GM19238 (cell line): Measurements from ENCODE around the gene PLCE1.

Experiments
- DNase-seq: peaks from one replicate; pipeline ENCODE4 v3.0.0; 2011; ENCODE audit warnings: low spot score; ENCODE audit not compliant: insufficient read length

Gene PLCE1

DNA sequence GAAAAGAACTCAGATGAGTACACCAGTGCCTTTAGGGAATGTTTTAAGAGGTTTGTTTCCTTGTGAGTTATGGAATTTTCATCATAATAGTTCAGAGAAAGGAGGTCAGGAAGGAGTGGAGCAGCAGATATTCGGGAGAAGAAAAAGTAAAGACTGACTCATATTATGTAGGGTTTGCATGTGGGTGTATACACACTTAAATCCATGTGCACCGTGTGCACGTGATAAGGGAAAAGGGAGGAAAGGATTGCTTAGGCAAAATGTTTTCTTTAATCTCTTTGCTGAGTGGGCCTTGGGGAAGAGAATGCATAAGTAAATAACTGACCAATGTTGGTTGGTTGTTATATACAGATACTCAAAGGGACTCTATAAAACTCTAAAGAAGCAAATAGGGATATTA is 30.2 kb downstream of the PLCE1 start:
- DNase-seq = no peak

GRCh38 chr10:94024407-94024806 is 30.7 kb downstream of the PLCE1 start:
- no peak for DNase-seq

- DNase-seq = no peak
Measured at GRCh38 chr10:94025806-94026205, 32.1 kb downstream of the PLCE1 start.

DNA sequence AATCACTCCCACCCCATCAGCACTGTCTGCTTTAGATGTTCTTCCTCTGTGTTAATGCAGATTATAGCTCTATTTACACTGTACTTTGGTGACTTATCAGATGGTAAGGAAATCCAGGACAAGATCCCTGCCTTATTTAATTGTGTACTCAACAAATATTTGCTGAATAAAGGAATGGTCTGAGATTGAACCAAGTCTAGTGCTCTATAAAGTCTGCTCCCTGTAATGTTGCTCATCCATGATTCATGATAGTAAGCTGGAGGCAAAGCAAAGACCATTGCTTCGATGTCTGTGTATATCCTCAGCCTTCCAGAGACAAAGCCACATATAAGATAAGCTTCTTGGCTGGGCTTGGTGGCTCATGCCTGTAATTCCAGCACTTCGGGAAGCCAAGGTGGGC is 33.5 kb downstream of the PLCE1 start:
- no peak for DNase-seq

DNA sequence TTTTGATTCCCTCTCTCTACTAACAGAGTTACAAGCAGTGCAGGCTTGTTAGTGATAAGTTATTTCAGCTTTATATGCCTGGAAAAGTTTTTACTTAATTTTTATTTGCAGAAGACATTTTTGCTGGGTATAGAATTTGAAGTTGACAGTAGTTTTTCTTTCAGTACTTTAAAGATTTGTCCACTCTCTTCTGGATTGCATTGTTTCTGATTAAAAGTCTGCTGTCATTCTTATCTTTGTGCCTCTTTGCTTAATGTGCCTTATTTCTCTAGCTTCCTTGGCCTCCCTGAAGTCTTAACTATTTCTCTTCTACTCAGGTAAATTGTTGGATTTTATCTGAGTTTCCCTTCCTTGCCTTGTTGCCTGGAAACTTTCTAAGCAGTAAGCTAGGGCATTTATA is 36.2 kb downstream of the PLCE1 start:
- no peak for DNase-seq

GRCh38 chr10:94035982-94036765 is 42.4 kb downstream of the PLCE1 start:
- DNase-seq = no peak

DNA sequence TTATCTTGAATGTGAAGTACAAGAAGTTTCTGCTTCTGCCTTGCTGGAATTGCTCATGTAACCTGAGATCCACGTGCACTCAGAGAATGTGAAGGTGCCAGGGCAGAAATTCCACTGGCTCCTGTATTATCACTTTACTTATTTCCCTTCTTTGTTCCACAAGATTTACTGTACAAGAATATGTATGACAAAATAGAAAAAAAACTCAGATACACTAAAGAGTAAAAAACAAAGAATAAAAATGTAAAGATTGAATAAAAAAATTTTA is 43.0 kb downstream of the PLCE1 start:
- DNase-seq = no peak

DNA sequence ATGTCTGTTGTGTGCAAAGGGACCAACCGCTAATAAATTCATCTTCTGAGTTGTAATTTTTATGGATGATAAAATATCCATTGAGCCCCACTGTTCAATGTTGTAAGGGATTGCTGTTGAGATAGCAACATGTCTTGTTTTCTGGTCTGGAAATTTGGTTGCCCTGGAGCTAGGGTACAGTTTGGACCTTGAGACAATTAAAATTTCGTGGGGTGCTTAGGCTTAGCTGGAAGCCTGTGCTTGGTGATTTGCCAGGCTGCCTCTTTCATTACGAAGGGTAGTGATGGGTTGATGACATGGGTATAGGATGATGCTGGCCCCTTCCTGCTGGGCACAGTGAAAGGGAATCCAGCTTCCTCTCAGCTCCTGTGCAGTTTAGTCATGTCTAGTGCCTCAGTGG is 43.6 kb downstream of the PLCE1 start:
- no peak for DNase-seq

- DNase-seq = no peak
Measured at GRCh38 chr10:94038024-94038423, 44.3 kb downstream of the PLCE1 start.

GRCh38 chr10:94041206-94041605 is 47.5 kb downstream of the PLCE1 start:
- DNase-seq = no peak

DNA sequence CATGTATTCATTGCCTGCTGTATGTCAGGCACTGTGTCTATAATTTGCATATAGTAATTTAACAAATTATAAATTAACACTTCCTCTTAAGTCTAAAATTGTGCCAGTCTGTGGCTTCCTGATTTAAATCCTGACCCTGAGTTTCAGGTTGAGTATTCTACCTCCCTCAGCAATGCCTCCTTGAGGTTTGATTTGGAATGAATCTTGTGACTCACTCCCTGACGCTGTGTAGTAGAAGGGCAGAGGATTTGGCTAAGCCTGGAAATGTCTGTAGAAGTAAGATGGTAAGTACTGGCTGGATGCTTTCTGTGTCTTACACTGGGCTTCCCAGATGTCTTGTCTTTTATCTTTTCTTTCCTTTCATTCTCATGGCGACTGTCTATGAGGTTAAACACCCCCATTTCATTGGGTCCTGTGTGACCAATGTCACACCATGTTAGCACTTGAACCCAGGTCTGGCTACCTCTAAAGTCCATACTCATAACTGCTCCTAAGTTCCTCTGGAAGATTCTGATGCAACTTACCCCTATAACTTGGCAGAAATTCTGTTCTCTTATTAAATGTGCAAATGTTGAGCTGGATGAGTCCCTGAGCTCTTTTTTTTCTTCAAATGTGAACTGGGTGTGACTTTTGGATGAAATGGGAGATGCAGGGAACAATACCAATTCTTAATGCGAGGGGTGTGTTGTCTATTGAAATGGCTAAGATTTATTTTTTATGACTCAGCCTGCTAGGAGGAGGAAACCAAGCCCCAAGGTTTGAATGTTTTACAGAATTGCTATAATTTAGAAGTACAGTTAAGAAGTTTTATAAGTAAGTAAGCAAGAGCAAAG is 48.5 kb downstream of the PLCE1 start:
- DNase-seq = no peak

- no peak for DNase-seq
Measured at GRCh38 chr10:94042834-94043175, 49.1 kb downstream of the PLCE1 start.
